Bronchial epithelial cell (primary cell): ENCODE results near the gene SMIM5. TPM values are rescaled to one million over a fixed set of nuclear protein-coding genes. Genes with fewer than 3 reads are reported as not detected.

ENCODE experiments used
- DNase-seq: peaks from one replicate; pipeline ENCODE4 v3.0.0-alpha.2; 2010; ENCODE audit warnings: low read depth
- FAIRE-seq: peaks from 2 replicates; lab custom pipeline; 2011; peaks lifted over from hg19 to GRCh38; lab: Jason Lieb, UNC
- H3K27me3 ChIP-seq: 2 replicates; pipeline ENCODE4 v1.5.1; 2011; ENCODE audit warnings: low read length; ENCODE audit not compliant: control insufficient read depth, insufficient read depth
- H3K36me3 ChIP-seq: 2 replicates; pipeline ENCODE4 v1.5.1; 2011; ENCODE audit warnings: low read length; ENCODE audit not compliant: control insufficient read depth, insufficient read depth
- H3K4me3 ChIP-seq: 2 replicates; pipeline ENCODE4 v1.5.1; 2011; ENCODE audit warnings: mild to moderate bottlenecking, low read depth, low read length, control low read depth
- CTCF ChIP-seq: IDR thresholded peaks from 2 replicates; pipeline ENCODE4 v1.5.1; 2011; ENCODE audit warnings: mild to moderate bottlenecking, moderate library complexity, low read length, control low read depth, inconsistent platforms; ENCODE audit not compliant: insufficient read depth, severe bottlenecking
- total RNA-seq: library from RNA; depleted of rRNA; stranded (reverse); fragments of >200 nt; gene quantifications from 2 replicates; pipeline ENCODE4 v1.2.1, GENCODE V29; 2014

SMIM5 gene
- total RNA-seq, 1 donor from 2014 or later = 3.9 TPM

- FAIRE-seq = no peak
- no peak for TF ChIP-seq CTCF
- H3K36me3 ChIP-seq = no peaks in the 10 kb centered on the region
Observed at GRCh38 chr17:75615301-75615700, 17.9 kb upstream of the SMIM5 start.

GRCh38 chr17:75616521-75617122 lies 16.6 kb upstream of the SMIM5 start:
- Histone ChIP-seq H3K36me3 (no peaks in the 10 kb centered on the region), H3K27me3 (no peaks in the 10 kb centered on the region)
- no peak for DNase-seq

More at GRCh38 chr17:75615301-75615700, 17.9 kb upstream of the SMIM5 start:
- H3K27me3 ChIP-seq = no peaks in the 10 kb centered on the region
- no peak for DNase-seq
- H3K4me3 ChIP-seq = no peak overlapping the region

GRCh38 chr17:75617218-75617617 lies 16.0 kb upstream of the SMIM5 start:
- Histone ChIP-seq H3K36me3 (no peaks in the 10 kb centered on the region), H3K4me3 (no peak overlapping the region), H3K27me3 (no peaks in the 10 kb centered on the region)
- FAIRE-seq = no peak
- DNase-seq = no peak
- TF ChIP-seq CTCF = no peak

More at GRCh38 chr17:75616521-75617122, 16.6 kb upstream of the SMIM5 start:
- FAIRE-seq = no peak
- no peak for TF ChIP-seq CTCF
- H3K4me3 ChIP-seq = no peak overlapping the region

GRCh38 chr17:75617675-75618074 lies 15.6 kb upstream of the SMIM5 start:
- no peak for DNase-seq
- FAIRE-seq = no peak
- no peak for TF ChIP-seq CTCF
- Histone ChIP-seq H3K27me3 (no peaks in the 10 kb centered on the region), H3K4me3 (no peak overlapping the region), H3K36me3 (no peaks in the 10 kb centered on the region)

- Histone ChIP-seq H3K36me3 (no peaks in the 10 kb centered on the region), H3K4me3 (no peak overlapping the region), H3K27me3 (no peaks in the 10 kb centered on the region)
- FAIRE-seq = no peak
- TF ChIP-seq CTCF = peak; percentile 58
- DNase-seq = peak; percentile 10
Observed at GRCh38 chr17:75619506-75620431, 13.5 kb upstream of the SMIM5 start.
